ENCODE measurements around the gene MAP3K20. TPM values are rescaled to one million over a fixed set of nuclear protein-coding genes. Genes with fewer than 3 reads are reported as not detected.
"Not testable (repeated sequence)": the region's sequence is repeated elsewhere in the genome, so short reads cannot be mapped to it uniquely, and the experiment has no call there.

MAP3K20 gene
- total RNA-seq, 1 donor: 68.2 TPM

GRCh38 chr2:173258701-173259100 lies 183.1 kb downstream of the MAP3K20 start:
- DNase-seq (ENCODE audit: low read depth): no peak
- no peak for TF ChIP-seq CTCF (IDR thresholded peaks at IDR 0.05; ENCODE audit: insufficient read depth, low read length)
- H3K4me3 ChIP-seq (ENCODE audit: low read depth, low read length): no peak overlapping the region

GRCh38 chr2:173262356-173262755 lies 186.7 kb downstream of the MAP3K20 start:
- not testable (repeated sequence) for H3K4me3 ChIP-seq (ENCODE audit: low read depth, low read length); DNase-seq (ENCODE audit: low read depth)

GRCh38 chr2:173264151-173264550 lies 188.5 kb downstream of the MAP3K20 start:
- no peak overlapping the region for H3K4me3 ChIP-seq (ENCODE audit: low read depth, low read length)
- no peak for DNase-seq (ENCODE audit: low read depth)
- no peak for TF ChIP-seq CTCF (IDR thresholded peaks at IDR 0.05; ENCODE audit: insufficient read depth, low read length)

- DNase-seq (ENCODE audit: low read depth): no peak
- no peak for TF ChIP-seq CTCF (IDR thresholded peaks at IDR 0.05; ENCODE audit: insufficient read depth, low read length)
- no peak overlapping the region for H3K4me3 ChIP-seq (ENCODE audit: low read depth, low read length)
Measured at GRCh38 chr2:173264603-173265366, 189.1 kb downstream of the MAP3K20 start.

- TF ChIP-seq CTCF (IDR thresholded peaks at IDR 0.05; ENCODE audit: insufficient read depth, low read length): no peak
- no peak overlapping the region for H3K4me3 ChIP-seq (ENCODE audit: low read depth, low read length)
- DNase-seq (ENCODE audit: low read depth): no peak
Measured at GRCh38 chr2:173271135-173271534, 195.5 kb downstream of the MAP3K20 start.

- peak; percentile 10 for DNase-seq (ENCODE audit: low read depth)
- no peak overlapping the region for H3K4me3 ChIP-seq (ENCODE audit: low read depth, low read length)
- no peak for TF ChIP-seq CTCF (IDR thresholded peaks at IDR 0.05; ENCODE audit: insufficient read depth, low read length)
Measured at GRCh38 chr2:173271825-173272224, 196.2 kb downstream of the MAP3K20 start.

GRCh38 chr2:173272849-173273248 lies 197.2 kb downstream of the MAP3K20 start:
- no peak for TF ChIP-seq CTCF (IDR thresholded peaks at IDR 0.05; ENCODE audit: insufficient read depth, low read length)
- H3K4me3 ChIP-seq (ENCODE audit: low read depth, low read length): no peak overlapping the region
- no peak for DNase-seq (ENCODE audit: low read depth)

Data from fibroblast of the aortic adventitia (primary cell).